SKM-1 (cell line): ENCODE measurements around the gene KRTAP10-4.
"Not testable (repeated sequence)": the region's sequence is repeated elsewhere in the genome, so short reads cannot be mapped to it uniquely, and the experiment has no call there.

Experiments used
- DNase-seq: peaks from one replicate; lab custom pipeline; 2025; ENCODE audit not compliant: unreplicated experiment; lab: John Stamatoyannopoulos, UW

The KRTAP10-4 gene, protein sequence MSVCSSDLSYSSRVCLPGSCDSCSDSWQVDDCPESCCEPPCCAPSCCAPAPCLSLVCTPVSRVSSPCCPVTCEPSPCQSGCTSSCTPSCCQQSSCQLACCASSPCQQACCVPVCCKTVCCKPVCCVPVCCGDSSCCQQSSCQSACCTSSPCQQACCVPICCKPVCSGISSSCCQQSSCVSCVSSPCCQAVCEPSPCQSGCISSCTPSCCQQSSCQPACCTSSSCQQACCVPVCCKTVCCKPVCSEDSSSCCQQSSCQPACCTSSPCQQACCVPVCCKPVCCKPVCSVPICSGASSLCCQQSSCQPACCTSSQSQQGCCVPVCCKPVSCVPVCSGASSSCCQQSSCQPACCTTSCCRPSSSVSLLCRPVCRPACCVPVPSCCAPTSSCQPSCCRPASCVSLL

DNA sequence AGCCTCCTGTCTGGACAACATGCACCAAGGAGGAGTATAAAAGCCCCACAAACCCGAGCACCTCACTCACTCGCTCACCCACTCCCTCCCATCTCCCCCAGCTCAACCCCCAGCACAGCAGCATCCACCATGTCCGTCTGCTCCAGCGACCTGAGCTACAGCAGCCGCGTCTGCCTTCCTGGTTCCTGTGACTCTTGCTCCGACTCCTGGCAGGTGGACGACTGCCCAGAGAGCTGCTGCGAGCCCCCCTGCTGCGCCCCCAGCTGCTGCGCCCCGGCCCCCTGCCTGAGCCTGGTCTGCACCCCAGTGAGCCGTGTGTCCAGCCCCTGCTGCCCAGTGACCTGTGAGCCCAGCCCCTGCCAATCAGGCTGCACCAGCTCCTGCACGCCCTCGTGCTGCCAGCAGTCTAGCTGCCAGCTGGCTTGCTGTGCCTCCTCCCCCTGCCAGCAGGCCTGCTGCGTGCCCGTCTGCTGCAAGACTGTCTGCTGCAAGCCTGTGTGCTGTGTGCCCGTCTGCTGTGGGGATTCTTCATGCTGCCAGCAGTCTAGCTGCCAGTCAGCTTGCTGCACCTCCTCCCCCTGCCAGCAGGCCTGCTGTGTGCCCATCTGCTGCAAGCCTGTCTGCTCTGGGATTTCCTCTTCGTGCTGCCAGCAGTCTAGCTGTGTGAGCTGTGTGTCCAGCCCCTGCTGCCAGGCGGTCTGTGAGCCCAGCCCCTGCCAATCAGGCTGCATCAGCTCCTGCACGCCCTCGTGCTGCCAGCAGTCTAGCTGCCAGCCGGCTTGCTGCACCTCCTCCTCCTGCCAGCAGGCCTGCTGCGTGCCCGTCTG is at the start of gene KRTAP10-4:
Gene KRTAP10-4, plus strand, starts transcription at position 100 of the 827 bp plus-strand sequence. Its CDS starts 30 bp downstream, at position 130.
- DNase-seq = not testable (repeated sequence)

DNA sequence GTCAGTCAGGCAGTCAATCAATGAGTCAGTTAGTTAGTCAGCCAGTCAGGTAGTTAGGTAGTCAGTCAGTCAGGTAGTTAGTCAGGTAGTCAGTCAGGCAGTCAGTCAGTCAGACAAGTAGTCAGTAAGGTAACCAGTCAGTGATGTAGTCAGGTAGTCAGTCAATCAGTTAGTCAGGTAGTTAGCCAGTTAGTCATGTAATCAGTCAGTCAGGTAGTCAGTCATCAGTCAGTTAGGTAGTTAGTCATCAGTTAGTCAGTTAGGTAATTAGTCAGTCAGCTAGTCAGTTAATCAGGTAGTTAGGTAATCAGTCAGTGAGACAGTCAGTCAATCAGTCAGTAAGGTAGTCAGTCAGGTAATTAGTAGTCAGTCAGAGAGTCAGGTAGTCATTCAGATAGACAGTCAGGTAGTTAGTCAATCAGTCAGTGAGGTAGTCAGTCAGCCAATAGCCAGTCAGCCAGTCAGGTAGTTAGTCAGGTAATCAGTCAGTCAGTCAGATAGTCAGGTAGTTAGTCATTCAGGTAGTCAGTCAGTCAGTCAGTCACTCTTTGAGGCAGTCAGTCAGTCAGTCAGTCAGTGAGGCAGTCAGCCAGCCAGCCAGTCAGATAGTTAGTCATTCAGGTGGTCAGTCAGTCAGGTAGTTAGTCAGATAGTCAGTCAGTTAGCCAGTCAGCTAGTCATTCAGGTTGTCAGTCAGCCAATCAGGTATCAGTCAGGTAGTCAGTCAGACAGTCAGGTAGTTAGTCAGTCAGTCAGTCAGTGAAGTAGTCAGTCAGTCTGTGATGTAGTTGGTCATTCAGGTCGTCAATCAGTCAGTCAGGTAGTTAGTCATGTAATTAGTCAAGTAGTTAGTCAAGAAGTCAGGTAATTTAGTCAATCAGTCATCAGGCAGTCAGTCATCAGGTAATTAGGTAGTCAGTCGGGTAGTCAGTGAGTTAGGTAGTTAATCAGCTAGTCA is 48.8 kb upstream of the KRTAP10-4 start:
- DNase-seq = no peak

DNA sequence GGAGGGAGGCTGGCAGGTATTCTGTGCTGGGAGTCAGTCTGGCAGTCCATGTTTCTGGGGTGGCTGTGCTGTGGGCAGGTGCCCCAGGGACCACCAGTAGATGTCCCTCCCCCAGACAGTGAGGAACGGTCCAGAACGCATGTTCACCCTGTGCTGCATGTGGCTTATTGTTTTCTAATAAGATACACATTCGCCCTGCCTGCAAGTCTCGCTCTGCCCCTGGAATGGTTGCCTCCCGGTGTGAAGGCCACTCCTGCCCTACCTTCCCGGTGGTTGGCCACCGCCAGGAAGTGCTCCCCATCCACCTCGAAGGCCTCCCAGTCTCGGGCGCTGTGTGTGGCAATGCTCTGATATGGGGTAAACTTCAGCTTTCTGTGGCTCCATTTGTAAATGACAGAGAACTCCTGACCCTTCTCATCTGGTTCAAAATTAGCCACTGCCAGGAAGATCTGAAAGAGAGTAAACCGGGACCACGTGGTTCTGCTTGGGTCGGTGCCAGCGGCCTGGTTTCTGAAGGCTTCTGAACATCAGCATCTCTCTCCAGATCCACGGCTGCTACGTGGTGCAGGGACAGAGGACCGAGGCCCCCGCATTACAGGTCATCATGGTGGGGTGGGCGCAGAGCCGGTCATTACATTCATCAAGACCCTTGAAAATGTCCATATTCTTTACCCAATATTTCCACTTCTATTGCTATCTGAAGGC is 48.0 kb upstream of the KRTAP10-4 start:
- no peak for DNase-seq

DNA sequence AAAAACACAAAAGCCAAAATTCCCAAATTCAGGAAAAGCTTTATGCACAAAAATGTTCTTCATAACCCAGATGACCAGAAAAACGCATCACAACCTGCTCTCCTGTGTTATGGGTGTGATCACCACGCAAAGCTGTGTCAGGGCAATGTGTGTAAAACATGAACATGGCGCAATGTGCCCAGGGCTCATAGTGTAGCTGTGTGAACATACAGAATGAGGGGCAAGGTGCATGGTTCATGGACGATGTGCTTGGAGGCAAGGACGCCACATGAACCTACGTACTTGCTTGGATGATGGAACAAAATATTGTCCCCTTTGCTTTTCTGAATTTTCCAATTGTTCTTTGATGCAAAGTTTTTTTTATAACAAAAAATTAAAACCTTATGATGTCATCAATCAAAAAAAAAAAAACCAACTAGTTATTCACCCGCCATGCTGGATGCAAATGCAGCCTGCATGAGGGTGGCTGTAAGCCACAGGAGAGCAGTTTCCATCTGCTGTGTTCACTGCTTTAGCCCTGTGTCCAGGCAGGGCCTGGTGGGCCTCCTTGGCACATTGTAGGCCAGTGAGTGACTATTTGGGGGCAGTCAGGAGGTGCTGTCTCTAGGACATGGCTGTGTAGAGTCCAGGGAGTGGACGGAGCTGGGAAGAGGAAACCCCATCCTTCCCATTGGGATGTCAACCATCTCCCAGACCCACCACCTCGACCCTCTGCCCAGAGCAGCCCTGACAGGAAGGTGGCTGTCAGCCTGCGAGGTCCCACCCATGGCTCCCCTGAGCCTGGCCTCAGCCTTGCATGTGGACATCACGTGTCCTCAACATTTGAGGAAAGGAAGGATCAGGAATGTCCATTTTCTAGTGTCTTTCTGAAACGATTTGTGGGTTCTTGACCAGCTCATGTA is 47.2 kb upstream of the KRTAP10-4 start:
- DNase-seq = no peak

DNA sequence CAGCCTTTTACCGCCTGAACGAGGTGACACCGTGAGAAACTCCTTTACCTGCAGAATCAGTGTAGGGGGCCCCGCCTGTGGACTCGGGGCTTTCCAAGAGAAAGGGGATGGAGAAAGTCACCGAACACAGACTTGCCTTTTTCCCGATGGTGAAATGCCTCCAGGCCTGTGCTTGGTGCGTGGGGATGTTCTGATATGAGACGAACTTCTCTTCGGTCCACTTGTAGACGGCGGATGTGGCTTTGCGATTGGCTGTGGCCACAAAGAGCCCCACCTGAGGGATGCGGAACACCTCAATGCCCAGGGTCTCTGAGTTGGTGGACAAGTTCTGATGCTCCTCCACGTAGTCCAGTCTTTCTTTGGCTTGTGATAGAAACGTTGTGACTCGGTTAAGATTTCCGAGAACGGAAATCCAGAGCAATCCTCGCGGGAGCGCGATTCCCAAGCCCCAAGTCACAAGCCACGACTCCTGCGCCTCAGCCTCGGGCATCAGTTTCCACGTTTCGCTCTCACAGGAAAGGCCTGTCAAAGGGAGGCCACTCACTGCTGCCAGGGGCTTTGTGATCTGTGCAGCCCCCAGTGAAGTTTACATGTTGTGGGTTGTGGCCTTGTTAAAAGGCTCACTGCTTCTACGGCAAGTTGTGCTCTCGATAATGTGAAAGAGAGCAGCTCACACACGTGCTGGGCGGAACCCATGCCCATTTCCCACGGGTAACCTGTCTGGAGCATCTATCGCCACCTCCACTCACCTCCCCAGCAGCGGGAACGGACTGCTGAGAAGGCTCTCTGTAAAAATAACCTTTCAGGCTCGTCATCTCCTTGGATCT is 46.2 kb upstream of the KRTAP10-4 start:
- DNase-seq = no peak

DNA sequence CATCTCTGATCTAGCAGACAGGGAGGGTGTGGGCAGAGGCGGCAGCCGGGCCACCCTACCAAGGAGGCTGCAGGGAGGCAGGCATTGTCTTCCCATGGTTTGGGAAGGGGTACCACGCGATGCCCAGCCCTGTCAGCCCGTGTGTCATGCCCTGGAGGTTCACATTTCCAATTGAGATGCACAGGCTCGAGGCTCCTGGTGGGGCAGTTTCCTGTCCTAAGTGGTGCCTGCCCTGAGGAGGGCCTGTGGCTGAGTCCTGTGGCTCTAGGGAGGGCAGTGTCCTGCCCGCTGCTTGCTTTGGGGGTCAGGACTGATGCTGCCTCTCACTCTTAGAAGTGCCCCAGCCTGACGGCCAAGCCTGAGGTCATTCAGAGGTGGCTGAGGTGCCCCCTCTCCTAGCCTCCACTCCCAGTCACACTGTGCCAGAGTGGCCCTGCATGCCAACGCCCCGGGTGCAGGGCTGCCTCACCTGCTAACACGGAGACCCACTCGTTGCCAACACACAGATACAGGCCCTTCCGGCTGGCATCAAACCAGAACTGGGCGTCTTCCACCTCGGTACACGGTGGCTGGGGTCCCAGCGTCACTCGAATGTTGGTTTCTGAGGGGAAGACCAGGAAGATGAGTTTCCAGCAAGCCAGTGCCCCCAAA is 45.4 kb upstream of the KRTAP10-4 start:
- no peak for DNase-seq

DNA sequence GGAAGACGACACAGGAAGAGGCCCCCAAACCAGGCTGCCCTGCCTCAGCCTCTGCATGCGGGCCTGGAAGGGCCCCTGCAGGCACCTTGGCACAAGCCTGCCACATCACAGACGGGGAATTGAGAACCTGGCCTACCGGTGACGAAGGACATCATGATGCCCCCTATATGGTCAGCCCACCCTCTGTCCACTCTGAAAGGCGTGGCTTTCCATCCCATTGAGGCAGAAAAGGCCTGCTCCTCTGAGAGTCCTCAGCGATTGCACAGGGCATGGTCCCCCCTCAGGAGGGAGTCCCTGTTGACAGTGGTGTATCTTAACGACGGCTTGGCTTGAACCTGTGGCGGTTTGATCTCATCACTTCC is 44.9 kb upstream of the KRTAP10-4 start:
- no peak for DNase-seq

DNA sequence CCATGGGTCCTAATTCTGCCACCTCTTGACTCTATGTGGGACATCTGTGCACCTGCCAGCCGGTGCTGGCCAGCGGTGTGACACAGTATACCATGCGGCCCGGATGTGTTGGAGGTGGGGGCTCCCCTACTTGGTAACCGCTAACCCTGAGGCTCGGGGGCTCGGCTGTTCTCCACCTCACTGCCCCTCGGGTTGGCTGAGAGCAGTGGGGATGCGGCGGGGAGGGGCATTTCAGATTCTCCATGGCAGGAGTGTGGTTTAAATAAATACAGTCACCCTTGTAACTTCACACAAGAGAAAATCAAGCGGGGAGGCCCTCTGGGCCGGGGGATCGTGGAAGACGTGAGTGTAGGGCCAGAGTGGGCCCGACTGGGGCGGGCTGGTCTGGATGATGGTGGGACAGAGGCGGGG is 44.5 kb upstream of the KRTAP10-4 start:
- DNase-seq = no peak

DNA sequence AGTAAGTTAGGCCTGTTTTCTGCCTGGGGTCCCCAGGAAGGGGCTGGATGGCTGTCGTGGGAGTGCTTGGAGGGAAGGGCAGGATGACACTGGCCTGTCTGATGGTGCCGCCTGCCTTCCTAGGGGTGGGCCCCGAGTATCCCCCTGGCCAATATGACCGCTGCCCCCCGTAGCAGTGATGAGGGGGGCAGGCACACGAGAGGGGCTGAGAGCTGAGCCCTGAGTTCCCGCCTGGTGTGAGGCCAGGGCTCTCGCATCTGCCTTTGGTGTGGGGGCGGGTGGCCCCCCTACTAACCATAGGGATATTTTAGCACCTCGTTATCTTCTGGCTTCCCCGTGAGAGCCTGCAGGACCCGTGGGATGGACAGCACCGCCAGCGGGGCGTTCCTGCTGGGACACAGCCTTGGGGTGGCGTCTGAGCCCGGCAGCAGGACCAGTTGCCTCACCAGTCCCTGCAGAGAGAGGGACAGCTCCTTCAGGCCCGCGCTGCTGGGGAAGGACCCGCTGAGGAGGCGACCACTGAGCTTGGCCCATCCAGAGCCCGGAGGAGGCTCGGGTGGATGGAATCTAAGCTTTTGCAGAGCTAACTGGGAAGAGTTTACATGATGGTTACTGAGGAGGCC is 43.9 kb upstream of the KRTAP10-4 start:
- no peak for DNase-seq

DNA sequence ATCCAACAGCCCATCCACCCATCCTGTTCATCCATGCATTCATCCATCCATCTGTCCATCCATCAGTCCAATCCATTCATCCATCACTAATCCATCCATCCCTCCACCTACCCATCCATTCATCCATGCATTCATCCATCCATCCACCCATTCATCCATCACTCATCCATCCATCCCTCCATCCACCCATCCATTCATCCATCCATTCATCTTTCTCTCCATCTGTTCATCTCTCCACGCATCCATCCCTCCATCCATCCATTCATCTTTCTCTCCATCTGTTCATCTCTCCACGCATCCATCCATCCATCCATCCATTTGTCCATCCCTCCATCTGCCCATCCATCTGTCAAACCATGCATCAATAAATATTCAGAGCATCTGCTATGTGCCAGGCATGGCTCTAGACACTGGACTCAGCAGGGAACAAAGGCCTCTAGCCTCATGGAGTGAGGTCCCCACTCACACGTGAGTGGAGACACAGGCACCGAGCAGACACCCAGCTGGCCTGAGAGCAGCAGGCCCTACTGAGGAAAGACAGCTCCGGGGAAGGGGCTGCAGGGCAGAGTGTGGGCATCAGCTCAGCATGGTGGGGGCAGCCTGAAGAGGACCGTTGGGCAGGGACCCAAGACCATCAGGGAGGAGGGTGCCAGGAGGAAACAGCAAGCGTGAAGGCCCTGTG is 43.2 kb upstream of the KRTAP10-4 start:
- DNase-seq = no peak

DNA sequence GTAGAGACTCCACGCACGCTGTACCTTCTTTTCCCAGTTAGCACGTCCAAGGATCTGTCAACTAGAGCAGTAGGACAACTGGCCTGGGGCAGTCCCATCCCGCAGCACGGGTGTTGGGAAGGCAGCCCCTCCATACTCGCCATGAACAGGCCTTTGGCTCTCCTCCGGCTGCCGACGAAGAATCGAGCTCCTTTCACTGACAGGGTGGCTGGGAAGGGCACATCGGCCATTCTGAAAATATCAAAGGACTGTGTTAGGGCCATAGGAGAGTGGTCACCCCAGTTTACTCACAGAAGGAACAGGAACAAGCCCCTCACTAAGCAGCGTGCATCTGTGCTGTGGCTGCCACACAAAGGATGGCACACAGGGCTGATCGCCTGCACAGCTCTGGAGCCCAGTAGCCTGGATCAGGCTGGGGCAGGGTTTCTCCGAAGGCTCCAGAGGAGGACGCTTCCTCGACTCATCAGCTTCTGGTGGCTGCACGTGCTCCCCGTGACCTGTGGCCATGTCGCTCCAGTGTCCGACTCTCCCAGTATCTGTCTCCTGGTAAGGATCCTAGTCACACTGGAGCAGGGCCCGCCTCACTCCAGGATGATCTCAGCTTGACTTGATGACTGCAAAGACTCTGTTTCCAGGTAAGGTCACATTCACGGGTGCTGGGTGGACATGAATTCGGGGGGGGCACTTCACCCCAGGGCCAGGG is 42.5 kb upstream of the KRTAP10-4 start:
- no peak for DNase-seq

DNA sequence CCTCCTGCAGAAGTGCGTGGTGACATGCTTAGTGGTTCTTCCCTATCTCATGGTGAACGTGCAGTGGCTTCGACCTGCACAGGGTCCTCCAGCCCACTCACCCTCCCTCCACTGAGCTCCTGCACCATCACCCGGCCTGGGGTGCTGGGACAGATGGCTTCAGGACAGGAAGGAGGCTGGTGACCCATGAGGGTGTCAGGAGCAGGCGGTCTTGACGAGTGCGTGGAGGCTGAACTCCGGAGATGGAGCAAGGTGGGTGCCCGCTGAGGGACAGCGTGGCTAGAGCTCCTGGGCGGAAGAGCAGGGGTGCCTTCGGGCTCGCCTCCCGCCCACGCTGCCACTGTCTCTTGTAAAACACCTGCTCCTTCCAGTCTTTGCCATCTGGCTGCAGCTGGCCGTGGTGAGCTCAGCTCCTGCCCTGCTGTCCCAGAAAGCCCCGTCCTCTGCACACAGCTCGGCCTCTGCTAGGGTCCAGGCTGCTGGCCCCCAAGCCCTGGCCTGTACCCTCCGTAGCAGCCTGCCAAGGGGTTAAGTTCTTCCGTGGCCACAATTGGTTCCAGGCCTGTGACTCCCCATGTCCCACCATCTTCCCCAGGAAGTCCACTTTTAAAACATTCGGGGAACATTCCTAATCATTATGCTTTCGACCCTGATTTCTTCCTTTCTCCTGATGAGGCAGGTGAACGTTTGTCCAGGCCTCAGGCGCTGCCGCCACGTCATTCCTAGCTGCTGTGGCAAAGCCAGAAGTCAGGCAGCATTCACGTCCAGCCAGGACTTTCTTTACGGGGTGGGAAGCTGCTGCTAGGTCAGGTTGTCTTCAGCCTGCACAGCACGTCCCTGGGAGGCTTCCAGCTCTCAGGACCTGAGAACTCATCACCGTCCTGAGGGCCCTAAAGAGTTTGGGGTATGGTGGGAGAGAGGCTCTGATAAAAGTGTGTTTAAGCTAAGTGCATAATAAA is 41.6 kb upstream of the KRTAP10-4 start:
- DNase-seq = no peak

DNA sequence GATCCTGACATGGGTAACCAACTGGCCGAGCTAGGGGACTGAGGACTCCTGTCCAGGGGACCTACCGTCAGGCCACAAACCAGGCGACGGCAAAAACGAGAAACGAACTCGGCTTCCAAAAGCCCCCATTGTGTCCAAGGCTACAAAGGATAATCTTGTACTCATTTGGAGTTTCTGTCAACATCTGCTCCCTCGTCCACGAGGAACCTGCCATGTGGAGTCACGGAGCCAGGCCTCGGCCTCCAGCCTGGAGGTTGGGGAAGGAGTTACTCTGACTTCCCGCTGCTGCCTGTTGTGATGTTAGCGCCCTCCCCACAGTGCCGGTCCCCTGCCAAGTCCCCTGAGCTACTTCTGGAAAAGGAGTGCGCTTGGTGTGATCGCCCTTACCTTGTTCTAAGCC is 40.8 kb upstream of the KRTAP10-4 start:
- DNase-seq = no peak

DNA sequence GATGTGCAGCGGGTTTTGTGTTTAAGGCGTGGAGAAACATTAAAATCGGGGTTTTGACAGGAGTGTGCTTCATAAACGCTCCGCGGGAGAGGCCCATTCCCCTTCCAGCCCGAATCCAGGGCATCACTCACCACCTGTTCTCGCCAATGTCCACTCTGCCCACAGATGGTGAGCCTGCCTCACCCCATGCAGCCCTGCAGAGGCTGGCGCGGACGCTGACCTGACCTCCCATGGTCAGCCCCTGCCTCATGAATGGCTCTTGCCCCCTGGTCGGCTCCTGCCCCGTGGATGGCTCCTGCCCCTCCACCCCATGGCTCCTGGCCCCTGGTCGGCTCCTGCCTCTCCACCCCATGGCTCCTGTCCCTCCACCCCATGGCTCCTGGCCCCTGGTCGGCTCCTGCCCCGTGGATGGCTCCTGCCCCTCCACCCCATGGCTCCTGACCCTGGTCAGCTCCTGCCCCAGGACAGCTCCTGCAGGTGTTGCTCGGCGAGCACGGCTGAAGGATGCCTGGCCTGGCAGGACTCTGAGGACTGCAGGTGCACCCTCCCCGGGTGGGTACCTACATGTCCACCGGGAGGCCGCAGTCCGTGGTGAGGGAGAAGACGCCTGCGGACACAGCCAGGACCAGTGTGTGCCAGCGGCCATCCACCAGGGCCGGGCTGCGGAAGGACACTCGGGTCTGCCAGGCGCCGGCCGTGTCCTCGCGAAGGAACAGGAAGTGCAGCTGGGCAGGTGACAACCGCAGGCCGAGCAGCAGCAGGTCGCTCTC is 40.2 kb upstream of the KRTAP10-4 start:
- DNase-seq = no peak
